Measurements from ENCODE around the gene RAB27A.
A peak's percentile ranks its signal among the peaks of the same experiment; 100 is the strongest.

RAB27A gene

DNA sequence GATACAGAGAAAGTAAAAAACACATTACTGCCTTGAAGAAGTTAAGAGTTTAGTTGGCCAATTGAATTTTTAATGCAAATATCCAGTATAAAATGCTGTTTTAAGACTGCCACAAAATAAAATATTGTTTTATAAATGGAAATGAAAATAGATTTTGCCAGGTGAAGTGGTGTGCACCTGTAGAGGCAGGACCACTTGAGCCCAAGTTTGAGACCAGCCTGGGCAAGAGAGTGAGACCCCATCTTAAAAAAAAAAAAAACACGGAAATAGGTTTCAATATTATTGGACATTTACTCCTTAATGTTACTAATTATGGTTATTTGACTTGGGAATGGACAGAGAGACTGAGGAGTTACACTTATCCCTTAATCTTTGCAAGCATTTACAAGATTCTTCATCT lies 31.4 kb upstream of the RAB27A start:
- no peak for TF ChIP-seq ZNF112 (tag by site-specific recombination; IDR thresholded peaks at IDR 0.05)
- ChIA-PET CTCF (no interaction called here), POLR2A (no interaction called here)
- Histone ChIP-seq H3K9me3 (ENCODE audit: control insufficient read depth, insufficient read depth, low read depth, low read length) (no peaks in the 10 kb centered on the region), H3K36me3 (ENCODE audit: control insufficient read depth in 2 of 2, insufficient read depth in 1 of 2, low read length in 2 of 2) (no peaks in the 10 kb centered on the region), H3K27ac (ENCODE audit: extremely low read depth, low read depth, low read length) (no peak overlapping the region), H3K4me3 (ENCODE audit: low read depth, low read length) (no peak overlapping the region), H3K4me1 (ENCODE audit: control insufficient read depth, insufficient read depth, low read length) (no peaks in the 10 kb centered on the region)

DNA sequence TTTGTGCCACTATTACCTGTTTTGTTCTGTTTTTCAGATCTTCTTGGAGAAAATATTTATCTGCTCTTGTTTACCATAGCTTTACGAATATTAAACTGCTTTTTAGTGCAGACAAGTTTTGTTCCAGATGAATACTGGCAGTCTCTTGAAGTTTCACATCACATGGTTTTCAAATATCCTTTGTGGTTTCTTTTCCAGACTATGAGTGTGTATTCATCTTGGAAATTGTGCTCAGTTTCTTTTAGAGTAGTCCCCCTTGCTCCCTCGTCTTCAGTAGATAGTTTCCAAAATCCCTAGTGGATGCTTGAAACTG lies 30.6 kb upstream of the RAB27A start:
- ChIA-PET CTCF (interaction anchor here (0.6 kb wide), 1 partner anchor 119 kb away, joined by 5 read pairs; no protein-coding TSS in a partner anchor), POLR2A (interaction anchor here (2.4 kb wide), 1 partner anchor 87 kb away, joined by 12 read pairs; the partner anchor contains the start of genes CCPG1 and PIERCE2)
- TF ChIP-seq ZNF776 (tag by site-specific recombination; IDR thresholded peaks at IDR 0.05; ENCODE audit: borderline replicate concordance) (no peak), ZNF266 (tag by site-specific recombination; IDR thresholded peaks at IDR 0.05; ENCODE audit: low read depth) (no peak), SETDB1 (IDR thresholded peaks at IDR 0.05; ENCODE audit: insufficient read length, low read length) (no peak), REPIN1 (tag by site-specific recombination; IDR thresholded peaks at IDR 0.05; ENCODE audit: low read depth) (no peak)
- TF ChIP-seq, protein P1, sequence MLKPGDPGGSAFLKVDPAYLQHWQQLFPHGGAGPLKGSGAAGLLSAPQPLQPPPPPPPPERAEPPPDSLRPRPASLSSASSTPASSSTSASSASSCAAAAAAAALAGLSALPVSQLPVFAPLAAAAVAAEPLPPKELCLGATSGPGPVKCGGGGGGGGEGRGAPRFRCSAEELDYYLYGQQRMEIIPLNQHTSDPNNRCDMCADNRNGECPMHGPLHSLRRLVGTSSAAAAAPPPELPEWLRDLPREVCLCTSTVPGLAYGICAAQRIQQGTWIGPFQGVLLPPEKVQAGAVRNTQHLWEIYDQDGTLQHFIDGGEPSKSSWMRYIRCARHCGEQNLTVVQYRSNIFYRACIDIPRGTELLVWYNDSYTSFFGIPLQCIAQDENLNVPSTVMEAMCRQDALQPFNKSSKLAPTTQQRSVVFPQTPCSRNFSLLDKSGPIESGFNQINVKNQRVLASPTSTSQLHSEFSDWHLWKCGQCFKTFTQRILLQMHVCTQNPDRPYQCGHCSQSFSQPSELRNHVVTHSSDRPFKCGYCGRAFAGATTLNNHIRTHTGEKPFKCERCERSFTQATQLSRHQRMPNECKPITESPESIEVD (tag by site-specific recombination; IDR thresholded peaks at IDR 0.05): no peak
- TF ChIP-seq, protein P2, sequence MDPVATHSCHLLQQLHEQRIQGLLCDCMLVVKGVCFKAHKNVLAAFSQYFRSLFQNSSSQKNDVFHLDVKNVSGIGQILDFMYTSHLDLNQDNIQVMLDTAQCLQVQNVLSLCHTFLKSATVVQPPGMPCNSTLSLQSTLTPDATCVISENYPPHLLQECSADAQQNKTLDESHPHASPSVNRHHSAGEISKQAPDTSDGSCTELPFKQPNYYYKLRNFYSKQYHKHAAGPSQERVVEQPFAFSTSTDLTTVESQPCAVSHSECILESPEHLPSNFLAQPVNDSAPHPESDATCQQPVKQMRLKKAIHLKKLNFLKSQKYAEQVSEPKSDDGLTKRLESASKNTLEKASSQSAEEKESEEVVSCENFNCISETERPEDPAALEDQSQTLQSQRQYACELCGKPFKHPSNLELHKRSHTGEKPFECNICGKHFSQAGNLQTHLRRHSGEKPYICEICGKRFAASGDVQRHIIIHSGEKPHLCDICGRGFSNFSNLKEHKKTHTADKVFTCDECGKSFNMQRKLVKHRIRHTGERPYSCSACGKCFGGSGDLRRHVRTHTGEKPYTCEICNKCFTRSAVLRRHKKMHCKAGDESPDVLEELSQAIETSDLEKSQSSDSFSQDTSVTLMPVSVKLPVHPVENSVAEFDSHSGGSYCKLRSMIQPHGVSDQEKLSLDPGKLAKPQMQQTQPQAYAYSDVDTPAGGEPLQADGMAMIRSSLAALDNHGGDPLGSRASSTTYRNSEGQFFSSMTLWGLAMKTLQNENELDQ (tag by site-specific recombination; IDR thresholded peaks at IDR 0.05; ENCODE audit: low read depth): no peak
- TF ChIP-seq, protein P3, sequence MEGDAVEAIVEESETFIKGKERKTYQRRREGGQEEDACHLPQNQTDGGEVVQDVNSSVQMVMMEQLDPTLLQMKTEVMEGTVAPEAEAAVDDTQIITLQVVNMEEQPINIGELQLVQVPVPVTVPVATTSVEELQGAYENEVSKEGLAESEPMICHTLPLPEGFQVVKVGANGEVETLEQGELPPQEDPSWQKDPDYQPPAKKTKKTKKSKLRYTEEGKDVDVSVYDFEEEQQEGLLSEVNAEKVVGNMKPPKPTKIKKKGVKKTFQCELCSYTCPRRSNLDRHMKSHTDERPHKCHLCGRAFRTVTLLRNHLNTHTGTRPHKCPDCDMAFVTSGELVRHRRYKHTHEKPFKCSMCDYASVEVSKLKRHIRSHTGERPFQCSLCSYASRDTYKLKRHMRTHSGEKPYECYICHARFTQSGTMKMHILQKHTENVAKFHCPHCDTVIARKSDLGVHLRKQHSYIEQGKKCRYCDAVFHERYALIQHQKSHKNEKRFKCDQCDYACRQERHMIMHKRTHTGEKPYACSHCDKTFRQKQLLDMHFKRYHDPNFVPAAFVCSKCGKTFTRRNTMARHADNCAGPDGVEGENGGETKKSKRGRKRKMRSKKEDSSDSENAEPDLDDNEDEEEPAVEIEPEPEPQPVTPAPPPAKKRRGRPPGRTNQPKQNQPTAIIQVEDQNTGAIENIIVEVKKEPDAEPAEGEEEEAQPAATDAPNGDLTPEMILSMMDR (tag by site-specific recombination; IDR thresholded peaks at IDR 0.05): no peak
- TF ChIP-seq, protein P4, sequence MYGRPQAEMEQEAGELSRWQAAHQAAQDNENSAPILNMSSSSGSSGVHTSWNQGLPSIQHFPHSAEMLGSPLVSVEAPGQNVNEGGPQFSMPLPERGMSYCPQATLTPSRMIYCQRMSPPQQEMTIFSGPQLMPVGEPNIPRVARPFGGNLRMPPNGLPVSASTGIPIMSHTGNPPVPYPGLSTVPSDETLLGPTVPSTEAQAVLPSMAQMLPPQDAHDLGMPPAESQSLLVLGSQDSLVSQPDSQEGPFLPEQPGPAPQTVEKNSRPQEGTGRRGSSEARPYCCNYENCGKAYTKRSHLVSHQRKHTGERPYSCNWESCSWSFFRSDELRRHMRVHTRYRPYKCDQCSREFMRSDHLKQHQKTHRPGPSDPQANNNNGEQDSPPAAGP (tag by site-specific recombination; IDR thresholded peaks at IDR 0.05): no peak
- Histone ChIP-seq H3K9me3 (ENCODE audit: control insufficient read depth, insufficient read depth, low read depth, low read length) (no peaks in the 10 kb centered on the region), H3K36me3 (ENCODE audit: control insufficient read depth in 2 of 2, insufficient read depth in 1 of 2, low read length in 2 of 2) (no peaks in the 10 kb centered on the region), H3K27ac (ENCODE audit: extremely low read depth, low read depth, low read length) (no peak overlapping the region), H3K4me1 (ENCODE audit: control insufficient read depth, insufficient read depth, low read length) (no peaks in the 10 kb centered on the region), H3K4me3 (ENCODE audit: low read depth, low read length) (no peak overlapping the region)

DNA sequence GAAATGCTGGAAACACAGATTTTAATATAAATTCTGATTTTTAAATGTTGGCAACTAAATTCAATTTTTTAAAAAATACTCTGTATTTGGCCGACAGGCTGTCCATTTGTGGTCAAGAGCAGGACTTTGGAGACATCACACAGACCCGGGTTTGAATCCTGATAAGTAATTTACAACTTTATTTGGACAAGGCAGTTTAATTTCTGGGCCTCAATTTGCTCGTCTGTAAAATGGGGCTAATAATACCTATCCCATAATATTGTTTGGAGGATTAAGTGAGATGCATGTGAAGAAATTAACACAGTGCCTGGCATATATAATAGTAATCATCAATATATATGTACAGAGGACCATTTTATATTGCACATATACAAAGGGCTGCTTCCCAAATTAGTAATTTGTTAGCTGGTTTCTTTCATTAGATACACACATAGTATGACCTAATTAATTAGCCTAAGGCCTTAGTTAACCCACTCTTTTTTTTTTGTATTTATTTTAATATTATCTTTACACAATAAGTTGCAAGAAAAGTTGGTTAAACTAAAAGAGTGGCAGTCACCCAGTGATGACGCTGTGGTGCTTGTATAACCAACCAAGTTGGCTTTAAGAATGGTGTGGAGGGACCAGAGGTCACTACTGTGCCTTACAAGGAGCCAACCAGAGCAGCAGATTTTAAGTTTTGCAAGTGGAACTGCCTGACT lies 30.1 kb upstream of the RAB27A start:
- ChIA-PET POLR2A (interaction anchor here (1.0 to 2.4 kb wide), 3 partner anchors 23 to 123 kb away, joined by 3 to 12 read pairs (median 8); partner anchors contain the start of genes CCPG1, PIERCE2 and RSL24D1), CTCF (interaction anchor here (0.6 to 1.0 kb wide), 3 partner anchors 116 to 120 kb away, joined by 3 to 5 read pairs (median 5); no protein-coding TSS in a partner anchor)
- Histone ChIP-seq H3K9me3 (ENCODE audit: control insufficient read depth, insufficient read depth, low read depth, low read length) (no peaks in the 10 kb centered on the region), H3K36me3 (ENCODE audit: control insufficient read depth in 2 of 2, insufficient read depth in 1 of 2, low read length in 2 of 2) (no peaks in the 10 kb centered on the region), H3K4me3 (ENCODE audit: low read depth, low read length) (peak overlapping the region; percentile 71), H3K27ac (ENCODE audit: extremely low read depth, low read depth, low read length) (no peak overlapping the region; the same call in 1 of the 2 replicates), H3K4me1 (ENCODE audit: control insufficient read depth, insufficient read depth, low read length) (no peaks in the 10 kb centered on the region)
- TF ChIP-seq ZNF548 (tag by site-specific recombination; IDR thresholded peaks at IDR 0.05) (no peak), ZNF664 (tag by site-specific recombination; IDR thresholded peaks at IDR 0.05) (peak; percentile 89)
